ENCODE measurements around the gene VANGL1. TPM values are rescaled to one million over a fixed set of nuclear protein-coding genes. Genes with fewer than 3 reads are reported as not detected.

The VANGL1 gene
- total RNA-seq = 1 to 10 TPM; 1.9 to 2.7 TPM

DNA sequence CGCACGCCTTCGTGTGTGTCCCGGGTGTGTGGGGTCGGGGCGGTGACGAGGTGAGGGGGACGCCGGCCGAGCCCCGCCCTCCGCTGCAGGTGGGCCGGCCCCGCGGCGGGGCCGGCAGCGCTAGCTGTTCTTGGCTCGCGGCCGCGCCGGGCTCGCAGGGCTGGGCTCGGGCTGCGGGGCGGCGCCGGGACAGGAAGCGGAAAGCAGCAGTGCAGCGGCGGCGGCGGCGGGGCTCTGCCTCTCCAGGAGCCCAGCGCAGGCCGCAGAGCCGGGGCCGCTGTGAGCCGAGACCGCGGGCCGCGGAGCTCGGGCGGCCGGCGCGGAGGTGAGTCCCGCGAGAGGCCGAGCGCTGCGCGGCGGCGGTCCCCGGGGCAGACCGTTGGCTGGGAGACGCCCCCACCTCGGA is at the start of gene VANGL1:
Gene VANGL1 (plus strand): TSS at position 209 of the 406 bp plus-strand sequence. CDS start 9,444 bp downstream, outside the sequence.
- H3K36me3 Mint-ChIP-seq (ENCODE audit: low read depth) = peaks cover 5% of the 10 kb centered on the region
- no peak for TF ChIP-seq CTCF (IDR thresholded peaks at IDR 0.05)
- peak within 1 kb of the TSS; percentile 74 for H3K4me3 Mint-ChIP-seq
- DNase-seq = peak; percentile 63
- H3K9me3 Mint-ChIP-seq = peaks cover 16% of the 10 kb centered on the region
- peak; percentile 85 for ATAC-seq
- POLR2A ChIA-PET = interaction anchor here (1.2 kb wide), 1 partner anchor 11 kb away, joined by 3 read pairs; no protein-coding TSS in a partner anchor
- H3K4me1 Mint-ChIP-seq (ENCODE audit: low read depth) = peaks cover 11% of the 10 kb centered on the region
- H3K27ac Mint-ChIP-seq = peak within 1 kb of the TSS; percentile 10
- CTCF ChIA-PET = interaction anchor here (2.4 kb wide), 1 partner anchor 65 kb away, joined by 10 read pairs; no protein-coding TSS in a partner anchor
- H3K27me3 Mint-ChIP-seq = peaks cover 28% of the 10 kb centered on the region
- intact Hi-C loops (cut with micrococcal nuclease) = no loop called here

- Mint-ChIP-seq H3K4me1 (ENCODE audit: low read depth) (no peaks in the 10 kb centered on the region), H3K4me3 (no peak overlapping the region), H3K9me3 (no peaks in the 10 kb centered on the region), H3K27me3 (no peaks in the 10 kb centered on the region), H3K27ac (no peak overlapping the region), H3K36me3 (ENCODE audit: low read depth) (no peaks in the 10 kb centered on the region)
- ATAC-seq (no peak), DNase-seq (no peak)
- intact Hi-C loops (cut with micrococcal nuclease) = loop anchor here (10.0 kb wide), 2 partner anchors 117 to 617 kb away; no protein-coding TSS in a partner anchor
- POLR2A ChIA-PET = no interaction called here
- CTCF ChIA-PET = no interaction called here
- no peak for TF ChIP-seq CTCF (IDR thresholded peaks at IDR 0.05)
Observed at GRCh38 chr1:115592264-115592663, 49.5 kb upstream of the VANGL1 start.

DNA sequence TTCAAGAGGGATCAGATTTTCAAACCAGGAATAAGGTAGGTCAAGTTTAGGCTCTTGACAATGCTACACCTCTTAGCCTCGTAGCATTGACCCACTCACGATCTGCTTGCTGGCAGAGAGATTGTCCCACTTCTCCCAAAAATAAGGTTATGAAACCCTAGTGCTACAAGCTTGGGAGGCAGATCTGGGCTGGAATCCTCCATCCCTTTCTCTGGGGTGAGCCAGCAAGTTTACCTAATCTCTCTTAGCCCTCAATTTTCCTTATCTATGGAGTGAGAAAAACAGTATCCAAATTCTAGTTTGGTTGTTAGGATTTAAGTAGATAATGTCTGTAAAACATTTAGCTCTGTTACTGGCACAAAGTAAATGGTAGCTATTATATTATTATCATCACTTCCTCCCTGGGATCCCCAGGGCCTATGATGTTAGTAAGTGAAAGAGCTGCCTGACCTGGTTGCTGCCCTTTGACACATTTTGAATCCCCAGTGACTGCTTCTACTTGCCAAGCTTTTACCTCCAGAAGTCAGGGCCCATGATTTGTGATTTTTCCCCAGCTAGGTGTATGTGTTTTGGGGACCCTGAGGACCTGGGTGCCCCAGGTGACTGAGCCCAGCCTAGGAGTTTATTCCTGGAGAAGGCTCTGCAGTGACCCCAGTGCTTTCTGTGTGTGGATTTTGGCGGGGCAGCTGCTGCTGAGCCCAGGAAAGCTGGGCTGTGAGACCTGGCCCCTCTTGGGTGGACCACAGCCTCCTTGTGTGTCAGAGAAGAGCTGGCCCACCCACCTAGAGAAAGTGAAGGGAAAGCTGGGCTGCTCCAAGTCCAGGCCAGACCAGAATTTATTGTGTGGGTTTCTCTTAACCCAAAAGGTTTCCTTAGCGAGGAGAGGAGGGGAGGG is 48.2 kb upstream of the VANGL1 start:
- ChIA-PET CTCF (interaction anchor here (1.2 to 6.2 kb wide), 4 partner anchors 7 to 454 kb away, joined by 3 to 61 read pairs (median 18); no protein-coding TSS in a partner anchor), POLR2A (no interaction called here)
- Mint-ChIP-seq H3K27ac (no peak overlapping the region), H3K9me3 (no peaks in the 10 kb centered on the region), H3K27me3 (no peaks in the 10 kb centered on the region), H3K4me3 (no peak overlapping the region), H3K36me3 (ENCODE audit: low read depth) (no peaks in the 10 kb centered on the region), H3K4me1 (ENCODE audit: low read depth) (no peaks in the 10 kb centered on the region)
- DNase-seq = no peak
- intact Hi-C loops (cut with micrococcal nuclease) = loop anchor here (10.0 kb wide), 2 partner anchors 119 to 619 kb away; no protein-coding TSS in a partner anchor
- no peak for ATAC-seq
- no peak for TF ChIP-seq CTCF (IDR thresholded peaks at IDR 0.05)

- ATAC-seq (no peak), DNase-seq (no peak)
- no peaks in the 10 kb centered on the region for H3K27me3 Mint-ChIP-seq
- ChIA-PET POLR2A (no interaction called here), CTCF (interaction anchor here (1.2 to 6.2 kb wide), 6 partner anchors 8 to 455 kb away, joined by 3 to 61 read pairs (median 10); no protein-coding TSS in a partner anchor)
- no peak for TF ChIP-seq CTCF (IDR thresholded peaks at IDR 0.05)
- H3K4me3 Mint-ChIP-seq = no peak overlapping the region
- no peaks in the 10 kb centered on the region for H3K4me1 Mint-ChIP-seq (ENCODE audit: low read depth)
- no peaks in the 10 kb centered on the region for H3K36me3 Mint-ChIP-seq (ENCODE audit: low read depth)
- intact Hi-C loops (cut with micrococcal nuclease) = loop anchor here (10.0 kb wide), 2 partner anchors 120 to 620 kb away; no protein-coding TSS in a partner anchor
- H3K9me3 Mint-ChIP-seq = no peaks in the 10 kb centered on the region
- H3K27ac Mint-ChIP-seq = no peak overlapping the region
Observed at GRCh38 chr1:115594600-115594999, 47.2 kb upstream of the VANGL1 start.
